Uterus (tissue), 4 donors: Measurements from ENCODE around the gene KLHDC4. TPM values are rescaled to one million over a fixed set of nuclear protein-coding genes. Genes with fewer than 3 reads are reported as not detected.

ENCODE experiments used
- DNase-seq, 2 donors: peaks; one replicate each; pipeline ENCODE4 v3.0.0-alpha.2; 2019 to 2020
- H3K27ac ChIP-seq, 2 donors: fragments of 200-600 bp; sonication (generic); 1 replicate in 1 of 2; 2 replicates in 1 of 2; pipeline ENCODE4 v1.5.1; 2016 to 2018
- H3K27me3 ChIP-seq, 2 donors: fragments of 200-600 bp; sonication (generic); one replicate each; pipeline ENCODE4 v1.5.1; 2018 to 2019; ENCODE audit warnings: control low read depth in 1 of 2
- H3K36me3 ChIP-seq, 2 donors: fragments of 200-600 bp; sonication (generic); one replicate each; pipeline ENCODE4 v1.5.1; 2019; ENCODE audit warnings: control low read depth in 1 of 2
- H3K4me1 ChIP-seq, 2 donors: fragments of 200-600 bp; sonication (generic); one replicate each; pipeline ENCODE4 v1.5.1; 2018 to 2019; ENCODE audit warnings: control low read depth in 1 of 2
- H3K4me3 ChIP-seq, 2 donors: fragments of 200-600 bp; sonication (generic); 1 replicate in 1 of 2; 2 replicates in 1 of 2; pipeline ENCODE4 v1.5.1; 2018 to 2019; ENCODE audit warnings: mild to moderate bottlenecking in 1 of 2
- H3K9me3 ChIP-seq, 2 donors: fragments of 200-600 bp; sonication (generic); one replicate each; pipeline ENCODE4 v1.5.1; 2019; ENCODE audit warnings: control low read depth in 1 of 2
- POLR2A ChIP-seq, 2 donors: fragments of 450-650 bp; IDR thresholded peaks; one replicate each; pipeline ENCODE4 v1.6.1; 2016; ENCODE audit warnings: antibody characterized with exemption in 2 of 2, mild to moderate bottlenecking in 1 of 2, moderate library complexity in 1 of 2
- intact Hi-C: fragments of 100-400 bp; cut with DNase I; formaldehyde crosslinking; loops from one replicate; pipeline ENCODE4 v1.15.1; 2023; ENCODE audit warnings: low total_unique reads
- total RNA-seq, 4 donors: library from RNA; depleted of rRNA in 3 of 4; stranded (reverse); fragments of >200 nt in 3 of 4; gene quantifications; one replicate each; pipeline versions ENCODE4 v1.1.0 to v1.2.4, GENCODE V29; 2014 to 2023
- TF ChIP-seq, protein P1 (sequence below), 4 experiments: fragments of 200-600 bp in 2 of 4; fragments of 450-650 bp in 2 of 4; sonication (generic) in 2 of 4; IDR thresholded peaks; one replicate each; pipeline ENCODE4 v1.5.1; 2016 to 2019; ENCODE audit warnings: antibody characterized with exemption in 4 of 4, mild to moderate bottlenecking in 2 of 4, moderate library complexity in 1 of 4
- donor health status: DM: yes; HTN: yes; CAD: no.

Gene KLHDC4
- total RNA-seq, 4 donors from 2014 or later = 25.1 to 49.2 (median 36.4) TPM

DNA sequence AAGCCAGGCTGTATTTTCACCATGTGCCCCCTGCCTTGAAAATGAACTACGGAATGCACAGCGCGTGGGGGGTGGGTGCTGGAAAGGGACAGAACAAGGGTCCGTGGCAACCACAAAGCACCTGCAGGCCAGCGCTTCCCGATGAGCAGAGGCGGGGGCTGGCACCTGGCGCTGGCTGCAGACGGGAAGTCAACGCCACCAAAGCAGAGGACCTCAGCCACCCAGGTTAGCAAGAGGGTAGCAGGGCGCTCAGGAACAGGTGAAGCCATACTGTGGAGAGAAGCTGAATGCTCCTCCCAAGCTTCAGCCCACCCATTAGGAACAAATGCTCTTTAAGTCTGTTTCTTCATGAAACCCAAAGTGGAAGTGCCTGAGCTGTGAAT is 64.7 kb downstream of the KLHDC4 start:
- Histone ChIP-seq H3K4me3 (no peak overlapping the region), H3K27me3 (no peaks in the 10 kb centered on the region), H3K4me1 (no peaks in the 10 kb centered on the region), H3K36me3 (no peaks in the 10 kb centered on the region), H3K27ac (no peak overlapping the region), H3K9me3 (no peaks in the 10 kb centered on the region)
- DNase-seq = no peak
- intact Hi-C loops = no loop called here
- TF ChIP-seq, protein P1, sequence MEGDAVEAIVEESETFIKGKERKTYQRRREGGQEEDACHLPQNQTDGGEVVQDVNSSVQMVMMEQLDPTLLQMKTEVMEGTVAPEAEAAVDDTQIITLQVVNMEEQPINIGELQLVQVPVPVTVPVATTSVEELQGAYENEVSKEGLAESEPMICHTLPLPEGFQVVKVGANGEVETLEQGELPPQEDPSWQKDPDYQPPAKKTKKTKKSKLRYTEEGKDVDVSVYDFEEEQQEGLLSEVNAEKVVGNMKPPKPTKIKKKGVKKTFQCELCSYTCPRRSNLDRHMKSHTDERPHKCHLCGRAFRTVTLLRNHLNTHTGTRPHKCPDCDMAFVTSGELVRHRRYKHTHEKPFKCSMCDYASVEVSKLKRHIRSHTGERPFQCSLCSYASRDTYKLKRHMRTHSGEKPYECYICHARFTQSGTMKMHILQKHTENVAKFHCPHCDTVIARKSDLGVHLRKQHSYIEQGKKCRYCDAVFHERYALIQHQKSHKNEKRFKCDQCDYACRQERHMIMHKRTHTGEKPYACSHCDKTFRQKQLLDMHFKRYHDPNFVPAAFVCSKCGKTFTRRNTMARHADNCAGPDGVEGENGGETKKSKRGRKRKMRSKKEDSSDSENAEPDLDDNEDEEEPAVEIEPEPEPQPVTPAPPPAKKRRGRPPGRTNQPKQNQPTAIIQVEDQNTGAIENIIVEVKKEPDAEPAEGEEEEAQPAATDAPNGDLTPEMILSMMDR (IDR thresholded peaks at IDR 0.05) = no peak
- no peak for TF ChIP-seq POLR2A (IDR thresholded peaks at IDR 0.05)

DNA sequence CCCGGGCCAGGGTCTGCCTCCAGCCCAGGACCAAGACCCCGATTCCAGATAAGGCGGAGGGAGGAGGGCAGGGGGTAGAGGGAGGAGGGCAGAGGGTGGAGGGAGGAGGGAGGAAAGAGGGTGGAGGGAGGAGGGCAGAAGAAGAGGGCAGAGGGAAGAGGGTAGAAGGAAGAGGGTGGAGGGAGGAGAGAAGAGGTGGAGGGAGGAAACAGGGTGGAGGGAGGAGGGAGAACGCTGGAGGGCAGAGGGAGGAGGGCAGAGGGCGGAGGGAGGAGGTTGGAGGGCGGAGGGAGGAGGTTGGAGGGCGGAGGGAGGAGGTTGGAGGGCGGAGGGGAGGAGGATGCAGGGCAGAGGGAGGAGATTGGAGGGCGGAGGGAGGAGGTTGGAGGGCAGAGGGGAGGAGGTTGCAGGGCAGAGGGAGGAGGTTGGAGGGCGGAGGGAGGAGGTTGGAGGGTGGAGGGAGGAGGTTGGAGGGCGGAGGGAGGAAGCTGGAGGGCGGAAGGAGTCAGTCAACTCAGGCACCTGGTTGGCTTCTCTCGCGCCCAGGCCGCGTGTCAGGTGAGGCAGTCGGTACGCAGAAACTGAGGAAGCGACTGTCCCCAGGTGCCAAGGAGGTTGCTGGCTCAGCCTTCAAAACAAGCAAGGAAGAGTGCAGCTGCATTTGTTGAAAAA is 65.2 kb downstream of the KLHDC4 start:
- Histone ChIP-seq H3K27me3 (no peaks in the 10 kb centered on the region), H3K27ac (no peak overlapping the region), H3K4me1 (no peaks in the 10 kb centered on the region), H3K4me3 (no peak overlapping the region), H3K36me3 (no peaks in the 10 kb centered on the region), H3K9me3 (no peaks in the 10 kb centered on the region)
- intact Hi-C loops = no loop called here
- TF ChIP-seq, protein P1 (IDR thresholded peaks at IDR 0.05) = no peak
- no peak for TF ChIP-seq POLR2A (IDR thresholded peaks at IDR 0.05)
- DNase-seq = no peak

DNA sequence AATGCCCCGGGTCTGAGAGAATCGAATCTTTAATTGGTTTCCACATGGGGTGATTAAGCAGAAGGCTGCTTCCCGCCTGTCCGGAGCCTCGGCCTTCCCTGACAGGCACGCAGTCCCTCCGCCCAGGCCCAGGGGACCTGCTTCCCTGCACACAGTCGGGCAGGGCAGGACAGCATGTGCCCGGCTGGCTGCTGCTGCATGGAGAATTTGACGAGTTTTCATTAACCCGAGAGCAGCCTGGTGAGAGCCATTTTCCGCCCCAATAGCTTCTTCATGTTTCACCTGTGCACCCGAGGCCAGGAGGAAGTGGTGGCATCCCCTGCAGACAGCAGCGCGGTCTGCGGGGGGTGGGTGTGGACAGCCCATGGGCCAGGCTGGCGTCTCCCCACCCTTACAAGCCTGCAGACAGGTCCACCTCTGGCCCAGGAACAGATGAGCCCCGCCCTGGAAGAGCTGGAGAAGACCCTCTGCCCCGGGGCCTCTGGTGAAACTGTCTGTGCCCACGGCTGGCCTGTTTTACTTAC is 67.0 kb downstream of the KLHDC4 start:
- Histone ChIP-seq H3K9me3 (no peaks in the 10 kb centered on the region), H3K4me1 (no peaks in the 10 kb centered on the region), H3K36me3 (no peaks in the 10 kb centered on the region), H3K27ac (no peak overlapping the region), H3K4me3 (no peak overlapping the region), H3K27me3 (no peaks in the 10 kb centered on the region)
- intact Hi-C loops = no loop called here
- no peak for DNase-seq
- TF ChIP-seq, protein P1 (IDR thresholded peaks at IDR 0.05) = no peak
- TF ChIP-seq POLR2A (IDR thresholded peaks at IDR 0.05) = no peak

DNA sequence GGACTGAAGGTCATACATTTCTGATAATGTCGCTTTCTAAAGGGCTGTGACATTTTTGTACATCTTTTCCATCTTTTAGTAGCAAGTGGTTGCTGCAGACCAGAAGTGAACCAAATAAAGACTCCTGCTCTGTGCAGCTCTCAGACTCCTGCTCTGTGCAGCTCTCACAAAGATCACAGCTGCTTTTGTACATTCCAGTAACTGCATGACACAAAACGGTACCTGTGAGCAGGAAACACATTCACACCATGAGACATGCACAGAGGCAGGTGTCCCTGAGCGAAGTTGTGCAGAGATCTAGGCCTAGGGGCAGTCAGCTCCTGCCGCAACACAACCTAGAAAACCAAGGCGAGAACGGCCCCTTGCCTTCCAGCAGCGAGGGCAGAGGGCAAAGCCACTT is 67.5 kb downstream of the KLHDC4 start:
- TF ChIP-seq, protein P1 (IDR thresholded peaks at IDR 0.05) = no peak
- TF ChIP-seq POLR2A (IDR thresholded peaks at IDR 0.05) = no peak
- Histone ChIP-seq H3K9me3 (no peaks in the 10 kb centered on the region), H3K27ac (no peak overlapping the region), H3K4me1 (no peaks in the 10 kb centered on the region), H3K27me3 (no peaks in the 10 kb centered on the region), H3K4me3 (no peak overlapping the region), H3K36me3 (no peaks in the 10 kb centered on the region)
- intact Hi-C loops = no loop called here
- DNase-seq = no peak

DNA sequence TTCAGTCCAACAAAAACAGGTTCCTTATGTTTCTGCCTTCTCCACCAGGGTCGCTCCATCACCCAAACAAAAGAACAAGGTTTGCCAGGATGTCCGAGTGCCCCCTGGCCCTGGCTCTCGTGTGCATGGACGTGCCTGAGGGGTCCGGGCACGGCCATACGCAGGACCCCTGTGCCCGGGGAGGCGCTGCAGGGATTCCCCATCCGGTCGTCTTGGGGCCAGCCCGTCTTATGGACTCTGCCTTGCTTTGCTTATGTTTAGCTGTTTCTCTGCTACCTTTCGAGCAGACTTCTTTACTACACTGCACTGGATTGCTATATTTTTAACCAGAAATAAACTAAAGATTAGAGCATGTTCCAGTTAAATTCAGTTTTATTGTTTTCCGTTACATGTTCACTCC is 68.0 kb downstream of the KLHDC4 start:
- intact Hi-C loops = no loop called here
- no peak for DNase-seq
- no peaks in the 10 kb centered on the region for H3K9me3 ChIP-seq
- H3K4me3 ChIP-seq = no peak overlapping the region
- no peaks in the 10 kb centered on the region for H3K27me3 ChIP-seq
- no peaks in the 10 kb centered on the region for H3K4me1 ChIP-seq
- no peak overlapping the region for H3K27ac ChIP-seq
- H3K36me3 ChIP-seq = no peaks in the 10 kb centered on the region
- TF ChIP-seq POLR2A (IDR thresholded peaks at IDR 0.05) = no peak
- TF ChIP-seq, protein P1 (IDR thresholded peaks at IDR 0.05) = no peak
